Activated CD4-positive, alpha-beta T cell treated with anti-CD3 and anti-CD28 coated beads, Interleukin-2, amount 50 U/mL, for 1 hour (primary cell): Measurements from ENCODE around the gene UNC119.
A peak's percentile ranks its signal among the peaks of the same experiment; 100 is the strongest.
"Not testable (repeated sequence)": the region's sequence is repeated elsewhere in the genome, so short reads cannot be mapped to it uniquely, and the experiment has no call there.

Experiments
- DNase-seq: peaks from one replicate; pipeline ENCODE4 v3.0.0-alpha.2; 2020

UNC119 gene

GRCh38 chr17:28552176-28552999 is at the start of gene UNC119:
TSS of gene UNC119 (minus strand) at chr17:28552624. CDS start at chr17:28552557, 67 bp downstream.
- DNase-seq, result peak; percentile 74

GRCh38 chr17:28599311-28600184 is 47.1 kb upstream of the UNC119 start:
- peak; percentile 63 for DNase-seq

- DNase-seq, result peak; percentile 94
Measured at GRCh38 chr17:28598799-28599310, 46.4 kb upstream of the UNC119 start, which contains the start of gene SPAG5. TSS of gene SPAG5 (minus strand) at chr17:28599025. CDS start at chr17:28598946, 79 bp downstream.

GRCh38 chr17:28598389-28598788 is 46.0 kb upstream of the UNC119 start:
- no peak for DNase-seq

- no peak for DNase-seq
Measured at GRCh38 chr17:28597606-28598383, 45.4 kb upstream of the UNC119 start.

- no peak for DNase-seq
Measured at GRCh38 chr17:28592260-28592659, 39.8 kb upstream of the UNC119 start.

- DNase-seq, result no peak
Measured at GRCh38 chr17:28585851-28586250, 33.4 kb upstream of the UNC119 start.

- DNase-seq, result no peak
Measured at GRCh38 chr17:28584434-28584833, 32.0 kb upstream of the UNC119 start.

GRCh38 chr17:28582513-28582912 is 30.1 kb upstream of the UNC119 start:
- DNase-seq, result no peak

GRCh38 chr17:28580959-28581358 is 28.5 kb upstream of the UNC119 start:
- DNase-seq, result no peak

- no peak for DNase-seq
Measured at GRCh38 chr17:28579526-28579925, 27.1 kb upstream of the UNC119 start.

- no peak for DNase-seq
Measured at GRCh38 chr17:28578246-28579195, 26.1 kb upstream of the UNC119 start.

- no peak for DNase-seq
Measured at GRCh38 chr17:28577466-28577824, 25.0 kb upstream of the UNC119 start.

- DNase-seq, result peak; percentile 98
Measured at GRCh38 chr17:28576758-28577465, 24.5 kb upstream of the UNC119 start, which contains the start of gene ALDOC. TSS of gene ALDOC (minus strand) at chr17:28576895. CDS start at chr17:28575532, 1,363 bp downstream.

GRCh38 chr17:28576016-28576415 is 23.6 kb upstream of the UNC119 start:
- DNase-seq, result not testable (repeated sequence)

GRCh38 chr17:28575126-28575795 is 22.8 kb upstream of the UNC119 start:
- no peak for DNase-seq

- peak; percentile 28 for DNase-seq
Measured at GRCh38 chr17:28574526-28574925, 22.1 kb upstream of the UNC119 start.

- DNase-seq, result no peak
Measured at GRCh38 chr17:28573966-28574480, 21.6 kb upstream of the UNC119 start.

- DNase-seq, result no peak
Measured at GRCh38 chr17:28573521-28573920, 21.1 kb upstream of the UNC119 start.

GRCh38 chr17:28573040-28573380 is 20.6 kb upstream of the UNC119 start:
- DNase-seq, result no peak
